GM21381 (cell line): ENCODE results near the gene BCCIP.
A peak's percentile ranks its signal among the peaks of the same experiment; 100 is the strongest.

ENCODE experiments used
- ATAC-seq: cut with Tn5 transposase; IDR thresholded peaks from one replicate; pipeline ENCODE4 v1.9.1; 2021; ENCODE audit warnings: mild to moderate bottlenecking, moderate library complexity; ENCODE audit not compliant: unreplicated experiment

Gene BCCIP

DNA sequence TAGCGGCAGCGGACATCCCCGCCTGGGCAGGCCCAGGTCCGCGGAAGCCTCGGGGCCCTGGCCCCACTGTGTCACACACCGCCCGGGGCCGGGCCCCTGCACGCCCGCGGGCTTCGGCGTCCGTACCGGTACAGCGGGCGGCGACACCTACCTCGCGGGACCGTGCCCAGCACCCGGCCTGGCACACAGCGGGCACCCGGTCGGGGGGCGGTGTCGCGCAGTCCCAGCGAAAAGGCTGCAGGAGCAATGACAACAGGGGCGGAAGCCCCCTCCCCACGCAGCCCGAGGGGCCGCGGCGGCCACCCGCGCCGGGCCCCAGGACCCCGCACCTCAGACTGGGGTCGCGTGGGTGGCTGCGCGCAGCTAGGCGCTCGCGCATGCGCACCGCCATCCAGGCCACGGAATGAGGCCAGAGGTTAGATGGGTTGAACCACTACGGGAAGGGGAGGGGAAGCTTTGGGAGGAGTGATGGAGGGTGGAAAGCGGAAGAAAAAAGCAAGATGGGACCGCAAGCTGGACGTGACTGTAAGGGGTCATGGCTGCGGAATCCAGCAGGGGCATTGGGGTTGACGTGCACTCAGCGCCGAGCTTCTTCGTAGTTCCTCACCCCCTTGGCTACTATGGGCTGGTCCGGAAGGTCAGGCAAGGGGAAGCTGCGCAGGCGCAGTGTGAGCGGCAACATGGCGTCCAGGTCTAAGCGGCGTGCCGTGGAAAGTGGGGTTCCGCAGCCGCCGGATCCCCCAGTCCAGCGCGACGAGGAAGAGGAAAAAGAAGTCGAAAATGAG is at the start of gene BCCIP, which contains the start of gene UROS:
Gene BCCIP (plus strand): TSS at position 669 of the 785 bp plus-strand sequence. CDS start 12 bp downstream, at position 681.
Gene UROS (minus strand): TSS at position 381 of the 785 bp plus-strand sequence. CDS start 6,759 bp downstream, outside the sequence.
- ATAC-seq, result peak; percentile 67

DNA sequence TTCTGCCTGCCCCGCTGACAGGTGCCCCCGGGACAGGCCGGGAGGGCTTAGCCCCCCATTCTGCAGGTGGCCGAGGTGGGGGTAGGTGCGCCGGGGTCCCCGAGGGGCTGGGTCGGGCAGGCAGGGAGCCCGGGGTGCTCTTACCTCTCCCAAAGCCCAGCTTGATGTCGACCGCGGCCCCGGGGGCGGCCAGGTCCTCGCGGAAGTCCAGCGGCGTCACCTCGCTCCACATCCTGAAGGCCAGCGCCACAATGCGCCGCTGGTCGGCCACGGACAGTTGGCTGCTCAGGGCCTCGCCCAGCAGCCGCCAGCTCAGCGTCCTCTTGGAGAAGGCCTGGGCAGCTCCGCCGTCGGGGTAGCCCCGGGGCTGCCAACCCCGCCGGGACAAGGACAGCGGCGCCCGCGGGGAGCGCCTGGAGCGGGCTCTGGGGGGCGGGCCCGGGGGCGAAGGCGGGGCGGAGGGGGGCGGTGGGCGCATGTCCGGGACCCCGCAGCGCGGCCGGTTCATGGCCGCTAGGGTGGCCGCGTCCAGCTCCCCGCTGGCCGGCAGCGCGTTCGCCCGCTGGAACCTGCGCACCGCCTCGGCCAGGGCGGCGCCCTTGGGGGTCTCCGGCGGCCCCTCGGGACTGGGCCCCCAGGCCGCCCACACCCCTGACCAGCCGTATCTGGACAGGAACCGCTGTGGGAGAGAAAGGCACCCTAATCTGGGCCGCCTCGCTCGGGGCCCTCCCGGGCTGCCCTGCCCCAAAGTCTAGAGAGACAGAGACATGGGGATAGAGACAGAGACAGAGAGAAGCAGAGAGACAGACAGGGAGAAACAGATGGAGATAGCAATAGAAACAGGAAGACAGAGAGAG is 49.4 kb upstream of the BCCIP start:
- ATAC-seq, result no peak

DNA sequence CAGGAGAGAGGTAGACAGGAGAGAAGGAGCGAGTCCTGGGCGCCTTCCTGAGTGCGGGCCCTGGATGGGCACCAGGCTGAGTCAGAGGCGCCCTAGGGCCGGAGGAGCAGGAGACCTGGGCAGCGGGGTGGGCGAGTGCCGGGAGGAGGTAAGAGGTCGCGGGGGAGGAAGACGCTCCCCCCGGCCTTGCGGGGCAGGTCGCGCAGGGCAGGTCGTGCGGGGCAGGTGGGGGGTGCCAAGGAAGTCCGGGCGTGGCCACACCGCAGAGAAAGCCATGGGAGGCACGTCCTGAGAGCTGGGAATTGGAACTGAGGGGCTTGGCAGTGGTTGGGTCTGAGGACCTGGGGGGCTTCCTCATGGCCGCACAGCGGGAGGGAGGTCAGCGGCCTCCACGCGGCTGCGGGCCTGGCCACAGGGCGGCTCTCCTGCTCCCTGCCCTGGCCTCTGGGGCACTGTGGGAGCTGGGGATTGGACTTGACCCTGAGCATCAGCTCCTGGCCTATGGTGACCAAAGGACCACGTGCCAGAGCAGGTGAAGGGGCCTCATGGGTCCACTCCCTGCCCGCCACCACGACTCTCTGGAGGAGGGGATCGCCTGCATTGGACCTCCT is 48.7 kb upstream of the BCCIP start:
- no peak for ATAC-seq

DNA sequence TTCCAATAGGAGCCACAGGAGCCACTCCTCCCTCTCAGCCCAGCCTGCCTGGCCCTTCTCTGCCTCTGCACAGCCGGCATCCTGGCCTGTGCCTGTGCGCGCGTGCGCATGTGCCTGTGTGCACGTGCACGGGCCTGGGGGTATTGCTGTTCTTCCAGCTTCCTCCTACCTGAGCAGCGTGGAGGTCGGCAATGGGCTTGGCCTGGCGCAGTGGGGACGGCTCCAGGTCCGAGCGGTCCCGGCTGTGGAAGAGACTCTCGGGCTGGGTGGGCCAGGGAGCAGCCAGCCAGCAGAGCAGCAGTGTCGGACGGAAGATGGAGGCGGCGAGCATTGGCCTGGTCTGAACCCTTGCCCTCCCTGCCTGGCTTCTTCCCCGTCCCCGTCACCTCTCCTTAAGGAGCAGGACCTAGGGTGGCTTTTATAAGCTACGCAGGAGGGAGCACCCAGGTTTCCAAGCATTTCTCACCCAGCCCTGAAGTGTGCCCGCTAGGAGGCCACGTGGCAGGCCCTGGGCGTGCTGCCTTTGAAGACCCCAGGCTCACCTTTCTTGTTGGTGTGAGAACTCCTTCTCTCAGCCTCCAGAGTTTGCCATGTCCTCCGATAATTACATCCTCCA is 47.7 kb upstream of the BCCIP start, which contains the start of gene MMP21:
Gene MMP21 (minus strand): TSS at position 331 of the 616 bp plus-strand sequence. CDS start 0 bp downstream, at position 331.
- ATAC-seq, result no peak

DNA sequence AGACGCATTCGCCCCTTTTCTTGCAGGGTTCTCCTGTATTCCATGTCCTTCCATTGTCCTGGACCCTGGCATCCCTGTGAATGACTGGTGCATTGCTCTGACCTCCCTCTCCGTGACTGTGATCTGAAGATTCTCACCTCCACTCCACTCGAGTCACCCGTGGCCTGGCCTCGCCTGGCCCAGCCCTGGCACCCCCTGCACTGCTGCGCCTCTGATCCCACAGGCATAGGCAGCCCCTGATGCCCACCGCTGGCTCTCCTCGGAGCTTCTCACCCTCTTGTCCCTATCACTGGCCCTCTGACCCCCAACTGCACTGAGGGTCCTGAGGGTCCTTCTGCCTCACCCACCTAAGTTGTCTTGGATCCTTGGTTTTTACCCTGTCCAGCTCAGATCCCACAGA is 45.5 kb upstream of the BCCIP start:
- ATAC-seq, result no peak

DNA sequence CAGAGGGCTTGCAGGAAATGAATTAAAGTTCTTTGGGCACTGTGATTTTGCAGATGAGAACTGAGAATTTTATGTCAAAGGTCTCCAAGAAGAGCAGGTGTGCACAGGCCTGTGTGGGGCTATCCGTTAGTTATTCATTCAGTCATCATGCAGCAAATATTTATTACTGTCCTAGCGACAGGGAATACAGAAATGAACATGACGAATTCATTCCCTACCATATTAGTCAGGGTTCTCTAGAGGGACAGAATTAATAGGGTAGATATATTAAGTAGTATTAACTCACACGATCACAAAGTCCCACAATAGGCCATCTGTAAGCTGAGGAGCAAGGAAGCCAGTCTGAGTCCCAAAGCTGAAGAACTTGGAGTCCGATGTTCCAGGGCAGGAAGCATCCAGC is 44.8 kb upstream of the BCCIP start:
- no peak for ATAC-seq

DNA sequence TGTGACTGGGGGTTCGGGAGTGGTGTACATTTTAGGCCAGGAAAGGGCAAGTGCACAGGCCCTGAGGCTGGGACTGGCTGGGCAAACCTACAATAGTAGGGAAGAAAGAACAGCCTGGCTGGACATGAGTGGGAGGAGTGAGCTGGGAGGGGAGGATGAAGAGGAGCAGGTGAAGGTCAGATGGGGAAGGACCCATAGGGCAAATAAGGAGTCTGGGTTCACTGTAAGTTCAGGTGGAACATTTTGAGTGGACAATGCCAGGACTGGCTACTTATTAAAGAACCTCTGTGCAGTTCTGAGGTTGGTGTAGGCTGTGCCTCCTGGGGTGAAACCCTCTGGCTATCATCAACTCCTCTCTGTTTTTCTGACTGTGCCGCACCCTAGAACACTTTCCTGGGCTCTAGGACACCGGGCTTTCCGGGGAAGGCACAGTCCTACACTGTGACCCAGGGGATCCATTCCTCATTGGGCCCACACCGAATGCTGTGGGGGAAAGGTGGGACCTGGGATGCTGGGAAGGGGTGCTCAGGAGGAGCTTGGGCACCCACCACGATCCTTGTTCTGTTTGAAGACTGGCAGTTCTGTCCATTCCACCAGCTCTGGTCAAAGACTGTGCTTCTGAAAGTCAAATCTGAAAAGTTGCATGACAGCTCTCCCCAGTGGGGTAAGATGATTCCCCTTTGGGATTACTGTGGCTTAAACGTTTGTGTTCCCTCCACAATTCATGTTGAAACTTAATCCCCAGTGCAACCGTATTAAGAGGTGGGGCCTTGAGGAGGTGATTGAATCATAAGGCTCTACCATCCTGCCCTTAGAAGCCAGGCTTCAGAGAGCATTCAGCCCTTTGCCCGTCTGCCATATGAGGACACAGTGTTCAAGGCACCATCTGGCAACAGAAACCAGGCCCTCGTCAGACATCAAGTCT is 43.7 kb upstream of the BCCIP start:
- no peak for ATAC-seq

DNA sequence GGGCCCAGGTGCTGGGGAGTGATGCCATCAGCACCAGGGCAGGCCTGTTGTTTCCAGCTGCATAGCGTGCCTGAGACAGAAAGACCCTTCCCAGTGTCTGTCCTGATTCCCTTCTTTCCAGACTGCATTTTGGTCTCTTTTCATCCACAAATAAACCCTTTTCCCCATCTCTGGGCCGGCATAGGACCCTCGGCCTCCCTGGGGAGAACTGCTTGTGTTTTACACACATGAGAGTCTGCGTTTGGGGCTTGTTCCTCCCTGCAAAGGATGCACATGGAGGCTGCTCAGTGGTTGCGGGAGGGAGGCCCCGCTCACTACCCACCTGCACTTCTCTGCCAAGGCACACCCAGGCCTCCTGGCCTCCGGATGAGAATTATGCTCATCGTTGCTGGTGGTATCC is 42.0 kb upstream of the BCCIP start:
- ATAC-seq, result no peak

DNA sequence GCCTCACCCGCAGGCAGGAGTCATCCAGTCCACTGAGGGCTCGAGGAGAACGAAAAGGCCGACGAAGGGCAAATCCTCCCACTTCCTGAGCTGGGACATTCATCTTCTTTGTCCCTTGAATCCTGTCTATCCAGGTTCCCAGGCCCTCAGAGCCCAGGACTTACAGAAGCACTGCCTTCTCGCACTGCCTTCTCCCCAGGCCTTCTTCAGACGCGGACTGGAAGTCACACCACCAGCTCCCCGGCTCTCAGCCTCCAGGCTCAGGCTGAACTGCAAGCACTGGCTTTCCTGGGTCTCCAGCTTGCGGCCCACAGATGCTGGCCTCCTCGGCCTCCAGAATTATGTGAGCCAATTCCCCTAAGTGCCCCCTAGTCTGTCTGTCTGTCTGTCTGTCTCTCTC is 41.3 kb upstream of the BCCIP start:
- ATAC-seq, result no peak

DNA sequence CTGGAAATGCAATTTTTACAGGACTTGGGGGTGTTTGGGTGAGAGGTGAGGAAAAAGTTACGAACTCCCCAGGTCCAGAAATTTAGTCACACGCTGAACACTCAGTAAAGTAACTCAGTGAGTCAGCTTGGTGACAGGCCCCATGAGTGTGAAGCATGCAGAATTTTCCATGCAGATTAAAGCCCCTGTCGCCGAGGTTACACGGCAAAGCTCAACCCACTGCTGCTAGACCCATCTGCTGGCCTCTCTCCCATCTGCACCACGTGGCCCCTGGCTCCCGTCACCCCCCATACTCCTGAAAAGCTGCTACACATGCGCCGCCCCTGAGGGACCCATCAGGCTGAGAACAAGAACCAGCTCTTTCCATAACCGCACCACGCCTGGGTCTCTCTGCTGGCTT is 40.7 kb upstream of the BCCIP start:
- ATAC-seq, result no peak

DNA sequence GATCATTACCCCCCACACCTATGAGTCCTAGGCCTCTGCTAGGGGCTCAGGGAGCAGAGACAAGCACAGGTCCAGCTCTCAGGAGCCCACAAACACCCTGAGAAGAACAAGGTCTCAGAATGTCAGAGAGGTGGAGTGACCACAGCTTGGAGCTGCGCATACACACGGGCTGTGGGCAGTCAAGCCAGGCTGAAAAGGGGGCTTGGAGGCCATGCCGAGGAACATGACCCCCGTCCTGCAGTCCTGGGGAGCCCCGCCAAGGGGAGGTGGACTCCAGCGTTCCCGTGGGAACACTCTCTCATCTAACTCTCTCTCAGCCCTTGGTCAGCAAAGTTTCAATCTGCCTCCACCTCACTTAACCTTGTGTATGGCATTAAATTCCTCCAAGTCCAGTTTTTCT is 39.9 kb upstream of the BCCIP start:
- no peak for ATAC-seq

DNA sequence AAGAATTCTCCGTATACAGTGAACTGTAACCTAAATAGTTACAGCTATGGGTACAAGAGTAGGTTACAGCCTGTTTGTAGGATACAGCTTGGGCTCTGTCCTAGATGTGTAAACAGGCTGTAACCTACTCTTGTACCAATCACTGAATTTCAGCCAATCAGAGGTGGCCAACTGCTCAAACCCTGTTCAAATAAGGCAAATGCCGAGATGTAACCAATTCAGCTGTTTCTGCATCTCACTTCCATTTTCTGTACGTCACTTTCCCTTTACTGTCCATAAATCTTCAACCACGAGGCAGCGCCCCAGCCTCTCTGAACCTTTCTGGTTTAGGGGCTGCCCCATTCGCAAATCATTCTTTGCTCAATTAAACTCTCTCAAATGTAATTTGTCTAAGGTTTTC is 39.4 kb upstream of the BCCIP start:
- ATAC-seq, result peak; percentile 80

DNA sequence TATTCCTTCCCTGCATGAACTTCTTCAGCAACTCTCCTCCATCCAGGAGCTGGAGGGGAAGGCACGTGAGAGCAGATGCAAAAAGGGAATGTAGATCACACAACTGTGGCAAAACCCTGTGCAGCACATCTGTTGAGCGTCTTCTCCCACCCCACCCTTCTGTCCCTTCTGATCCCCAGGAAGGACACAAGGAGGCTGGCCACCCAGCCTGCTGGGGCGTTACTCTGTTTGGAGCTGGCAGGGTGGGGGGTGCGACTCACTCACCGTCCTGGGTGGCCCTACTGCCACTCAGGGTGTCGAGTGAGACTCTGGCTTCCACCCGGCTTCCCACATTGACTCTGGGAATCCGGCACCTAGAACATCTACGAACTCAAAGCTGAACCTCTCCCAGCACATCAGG is 37.6 kb upstream of the BCCIP start:
- ATAC-seq, result no peak

DNA sequence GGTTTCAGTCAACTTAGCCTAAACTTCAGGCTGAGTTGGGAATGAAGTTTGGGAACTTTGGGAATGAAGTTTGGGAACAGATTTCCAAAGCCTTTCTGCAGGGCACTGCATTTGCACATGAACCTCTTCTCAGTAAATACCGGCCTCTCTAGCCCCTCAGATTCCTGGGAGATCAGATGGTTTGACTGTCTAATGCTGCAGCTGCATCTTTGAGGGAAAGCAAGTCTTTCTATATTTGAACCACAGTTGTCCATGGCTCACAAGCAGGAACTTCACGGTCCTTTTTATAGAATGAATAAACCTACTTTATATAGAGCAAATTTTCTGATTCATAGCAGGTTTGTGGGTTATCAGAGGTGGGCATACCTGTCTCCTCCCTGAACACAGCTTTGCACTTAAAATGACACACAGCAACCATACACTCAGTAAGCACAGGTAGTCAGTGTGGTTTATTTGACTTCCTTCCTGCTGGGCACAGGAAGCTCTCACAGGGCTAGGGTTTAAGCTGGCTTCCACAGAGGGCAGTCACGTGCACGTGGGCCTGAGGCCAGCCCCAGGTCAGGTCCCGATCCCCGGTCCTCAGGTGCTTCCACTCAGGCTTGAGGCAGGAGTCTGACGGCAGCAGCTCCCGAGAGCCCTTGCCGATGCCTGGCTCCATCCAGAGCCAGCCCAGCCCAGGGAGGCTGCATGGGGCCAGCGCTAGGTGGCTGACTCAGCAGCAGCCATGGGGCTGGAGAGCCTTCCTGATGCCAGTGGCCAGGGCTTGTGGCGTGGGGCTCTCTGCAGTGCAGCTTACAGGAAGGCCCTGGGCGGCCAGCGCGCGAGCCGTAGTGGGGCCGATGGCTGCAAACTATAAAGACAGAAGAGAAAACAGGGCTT is 35.0 kb upstream of the BCCIP start:
- no peak for ATAC-seq

DNA sequence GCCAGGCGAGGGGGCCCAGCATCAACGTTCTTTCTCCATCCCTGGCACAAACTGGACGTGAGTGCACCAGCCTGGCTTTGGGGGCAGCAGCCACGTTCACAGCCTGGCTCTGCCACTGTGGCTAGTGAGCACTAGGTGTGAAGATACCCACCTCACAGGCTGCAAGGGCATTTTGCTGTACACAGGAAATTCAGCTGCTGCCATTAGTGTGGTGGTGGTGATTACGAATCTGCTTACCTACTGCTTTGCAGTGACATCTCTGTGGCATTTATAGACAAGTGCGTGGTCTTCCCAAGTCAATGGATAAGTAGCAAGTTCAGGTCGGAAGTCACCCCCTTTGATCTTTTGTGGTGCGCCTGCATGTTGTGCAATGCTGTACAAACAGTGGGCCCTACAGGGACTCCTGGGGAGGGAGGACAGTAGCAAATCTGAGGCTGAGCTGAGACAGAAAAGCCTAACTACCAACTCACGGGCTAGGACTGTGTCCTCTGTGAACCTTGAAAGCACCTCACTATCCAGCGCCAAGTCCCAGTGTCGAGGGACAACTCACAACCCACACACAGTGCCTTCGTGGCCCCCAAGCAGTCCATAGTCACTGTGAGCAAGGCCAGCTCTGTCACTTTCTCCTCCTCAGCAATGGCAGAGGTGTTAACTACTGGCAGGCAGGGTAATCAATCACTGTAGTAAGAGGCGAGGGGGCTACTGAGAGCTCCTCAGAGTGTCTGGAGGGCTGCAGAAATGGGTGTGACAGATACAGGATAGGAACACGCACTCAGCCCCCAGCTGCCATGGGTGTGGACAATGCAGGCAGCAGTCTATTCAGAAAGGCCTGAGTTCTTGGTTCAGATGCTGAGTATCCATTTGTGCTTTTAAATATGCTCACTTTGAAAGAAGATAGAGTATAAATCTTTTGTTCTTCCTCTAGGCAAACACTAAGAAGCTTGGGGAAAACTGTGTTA is 30.7 kb upstream of the BCCIP start:
- no peak for ATAC-seq

DNA sequence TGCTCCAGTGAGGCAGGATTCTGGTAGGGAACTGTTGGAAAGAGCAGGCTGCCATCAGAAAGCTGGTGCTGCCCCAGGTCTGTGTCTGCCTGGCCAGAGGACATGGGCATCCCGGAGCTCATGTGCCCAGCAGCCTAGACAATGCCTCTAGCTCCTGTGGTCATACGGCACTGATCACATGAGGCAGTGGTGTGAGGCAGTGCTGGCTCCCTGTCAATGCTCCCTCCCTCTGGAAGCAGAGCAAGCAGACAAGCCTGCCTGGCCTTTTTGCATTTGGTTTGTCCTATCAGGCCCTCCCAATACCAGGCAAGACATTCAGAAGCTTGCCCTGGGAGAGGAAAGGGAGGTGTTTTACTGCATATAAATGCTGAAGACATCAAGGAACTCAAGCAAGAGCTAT is 28.2 kb upstream of the BCCIP start:
- no peak for ATAC-seq

DNA sequence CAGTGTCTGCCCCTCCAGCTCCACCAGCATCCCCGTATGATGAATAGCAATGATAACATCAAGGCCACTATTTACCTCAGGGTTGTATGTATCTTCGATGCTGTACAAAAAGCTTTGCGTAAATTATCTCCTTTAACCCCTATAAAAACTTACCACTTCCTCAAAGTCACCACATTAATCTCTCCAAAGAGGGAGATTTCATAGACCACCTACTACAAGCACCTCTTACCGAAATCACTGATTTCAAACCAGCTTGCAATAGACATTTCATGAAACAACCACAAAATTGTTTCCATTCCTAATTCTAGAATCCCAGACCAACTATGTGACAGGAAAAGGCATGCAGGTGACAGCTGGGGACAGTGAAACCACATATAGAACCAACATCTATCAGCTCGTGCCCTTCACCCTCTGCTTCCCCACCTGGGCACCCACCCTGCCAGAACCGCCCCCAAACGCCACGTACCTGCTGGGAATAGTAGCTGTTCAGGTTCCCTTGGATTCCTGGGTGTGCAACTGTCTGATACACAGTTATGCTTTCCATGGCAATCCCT is 27.6 kb upstream of the BCCIP start:
- no peak for ATAC-seq

DNA sequence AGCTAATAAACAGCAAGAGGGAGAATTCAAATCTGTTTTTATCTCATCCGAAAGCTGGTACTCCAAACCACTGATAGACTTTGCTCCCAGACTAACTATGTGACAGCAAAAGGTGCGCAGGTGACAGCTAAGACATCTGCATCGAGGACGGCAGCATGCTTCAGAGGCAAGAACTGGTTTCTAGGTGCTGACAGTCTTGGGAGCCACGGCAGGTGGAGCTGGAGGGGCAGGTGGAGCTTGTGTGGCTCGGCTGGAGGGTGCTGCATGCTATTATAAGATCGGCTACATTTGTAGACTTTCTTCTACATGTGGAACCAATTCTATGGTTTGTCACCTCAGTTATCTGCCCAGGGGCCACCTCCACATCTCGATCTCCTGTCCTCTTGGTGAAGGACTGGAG is 25.9 kb upstream of the BCCIP start:
- no peak for ATAC-seq
